ENCODE measurements around the gene ITGB8. TPM values are rescaled to one million over a fixed set of nuclear protein-coding genes. Genes with fewer than 3 reads are reported as not detected.

ITGB8 gene
- total RNA-seq, 1 donor from 2014 or later, result 12.5 TPM

DNA sequence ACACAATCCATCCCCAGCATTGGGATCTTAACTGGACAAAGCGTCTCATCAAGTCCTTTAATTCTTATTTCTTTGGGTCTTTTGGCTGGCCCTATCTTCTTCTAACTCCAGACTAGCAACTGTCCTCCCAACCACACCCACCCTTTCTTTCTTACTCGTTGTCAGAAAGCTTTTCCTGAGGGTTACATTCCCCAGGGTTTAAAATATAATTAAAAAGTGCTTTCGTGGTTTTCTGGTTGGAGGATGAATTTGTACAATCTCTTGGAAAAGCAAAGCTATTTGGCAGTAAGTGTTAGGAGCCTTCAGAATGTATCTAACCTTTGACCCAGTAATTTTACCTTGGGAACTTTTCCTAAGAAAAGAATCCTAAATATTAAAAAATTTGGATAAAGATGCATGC, 10.4 kb upstream of the ITGB8 start:
- Histone ChIP-seq H3K9ac (ENCODE audit: low read depth in 1 of 3, low read length in 3 of 3) (no peak overlapping the region), H3K9me3 (ENCODE audit: control insufficient read depth in 3 of 3, low read length in 3 of 3) (no peaks in the 10 kb centered on the region), H3K27me3 (ENCODE audit: control insufficient read depth in 3 of 3, insufficient read depth in 3 of 3, low read length in 3 of 3) (no peaks in the 10 kb centered on the region), H3K4me3 (ENCODE audit: low read length in 3 of 3) (no peak overlapping the region), H3K27ac (ENCODE audit: low read depth, low read length) (no peak overlapping the region), H3K36me3 (ENCODE audit: control insufficient read depth in 3 of 3, insufficient read depth in 3 of 3, low read length in 3 of 3) (no peaks in the 10 kb centered on the region), H3K4me1 (ENCODE audit: control insufficient read depth in 3 of 3, insufficient read depth in 3 of 3, low read length in 3 of 3) (no peaks in the 10 kb centered on the region)

DNA sequence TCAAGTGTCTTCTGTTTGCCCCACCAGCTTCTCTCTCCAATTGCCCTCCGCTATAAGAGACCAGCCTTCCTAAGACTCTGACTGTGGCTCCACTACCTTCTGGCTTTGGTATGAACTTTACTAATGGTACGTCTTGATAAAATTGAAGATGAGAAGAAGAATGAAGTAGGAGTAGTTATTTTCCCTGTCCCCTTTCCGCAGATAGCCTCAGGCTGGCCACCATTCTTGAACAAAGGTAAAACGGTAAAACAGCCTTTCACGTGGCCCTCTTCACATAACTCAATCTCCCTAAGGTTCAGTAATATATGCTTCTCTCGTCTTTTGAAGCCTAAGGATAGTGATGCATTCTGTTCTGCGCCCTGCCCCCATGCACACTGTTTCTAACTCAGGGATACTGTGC, 9.9 kb upstream of the ITGB8 start:
- Histone ChIP-seq H3K9ac (ENCODE audit: low read depth in 1 of 3, low read length in 3 of 3) (no peak overlapping the region), H3K27me3 (ENCODE audit: control insufficient read depth in 3 of 3, insufficient read depth in 3 of 3, low read length in 3 of 3) (no peaks in the 10 kb centered on the region), H3K4me3 (ENCODE audit: low read length in 3 of 3) (no peak overlapping the region), H3K4me1 (ENCODE audit: control insufficient read depth in 3 of 3, insufficient read depth in 3 of 3, low read length in 3 of 3) (no peaks in the 10 kb centered on the region), H3K9me3 (ENCODE audit: control insufficient read depth in 3 of 3, low read length in 3 of 3) (no peaks in the 10 kb centered on the region), H3K27ac (ENCODE audit: low read depth, low read length) (no peak overlapping the region), H3K36me3 (ENCODE audit: control insufficient read depth in 3 of 3, insufficient read depth in 3 of 3, low read length in 3 of 3) (no peaks in the 10 kb centered on the region)

DNA sequence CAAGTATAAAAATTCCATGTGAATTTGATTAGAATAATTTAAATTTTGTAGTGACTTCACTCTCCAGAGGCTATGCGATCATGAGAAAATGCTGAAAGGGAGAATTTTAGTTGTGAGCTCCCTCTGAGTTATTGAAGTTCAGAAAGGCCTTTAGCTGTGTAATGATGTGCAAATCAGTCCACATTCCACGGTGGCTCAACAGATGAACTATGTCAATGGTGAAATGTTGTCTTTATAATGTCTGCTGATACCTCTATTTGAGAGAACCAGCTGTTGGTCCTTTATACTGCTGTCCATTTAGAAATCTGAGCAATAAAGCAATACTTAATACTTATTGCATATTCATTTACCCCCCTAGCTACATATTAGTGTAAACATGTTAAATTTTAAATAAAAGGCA, 7.1 kb upstream of the ITGB8 start:
- Histone ChIP-seq H3K9ac (ENCODE audit: low read depth in 1 of 3, low read length in 3 of 3) (no peak overlapping the region), H3K9me3 (ENCODE audit: control insufficient read depth in 3 of 3, low read length in 3 of 3) (no peaks in the 10 kb centered on the region), H3K27ac (ENCODE audit: low read depth, low read length) (no peak overlapping the region), H3K4me3 (ENCODE audit: low read length in 3 of 3) (no peak overlapping the region), H3K27me3 (ENCODE audit: control insufficient read depth in 3 of 3, insufficient read depth in 3 of 3, low read length in 3 of 3) (no peaks in the 10 kb centered on the region), H3K4me1 (ENCODE audit: control insufficient read depth in 3 of 3, insufficient read depth in 3 of 3, low read length in 3 of 3) (no peaks in the 10 kb centered on the region), H3K36me3 (ENCODE audit: control insufficient read depth in 3 of 3, insufficient read depth in 3 of 3, low read length in 3 of 3) (no peaks in the 10 kb centered on the region)

DNA sequence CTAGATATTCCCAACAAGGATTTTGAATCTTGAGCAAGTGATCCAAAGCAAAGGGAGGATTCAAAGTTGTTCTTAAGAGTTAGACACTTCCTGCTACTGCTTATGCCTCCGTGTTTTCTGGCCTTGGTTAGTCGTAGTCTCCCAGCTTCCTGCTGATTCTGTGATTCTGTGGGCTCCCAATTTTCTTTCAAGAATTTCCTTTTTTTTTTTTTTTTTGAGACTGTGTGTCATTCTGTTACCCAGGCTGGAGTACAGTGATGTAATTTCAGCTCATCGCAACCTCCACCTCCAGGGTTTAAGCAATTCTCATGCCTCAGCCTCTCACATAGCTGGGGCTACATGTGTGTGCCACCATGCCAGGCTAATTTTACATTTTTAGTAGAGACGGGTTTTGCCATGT, 4.4 kb upstream of the ITGB8 start:
- no peak overlapping the region for H3K9ac ChIP-seq (ENCODE audit: low read depth in 1 of 3, low read length in 3 of 3)
- no peaks in the 10 kb centered on the region for H3K9me3 ChIP-seq (ENCODE audit: control insufficient read depth in 3 of 3, low read length in 3 of 3)
- H3K4me3 ChIP-seq (ENCODE audit: low read length in 3 of 3), result no peak overlapping the region
- H3K27ac ChIP-seq (ENCODE audit: low read depth, low read length), result no peak overlapping the region
- H3K36me3 ChIP-seq (ENCODE audit: control insufficient read depth in 3 of 3, insufficient read depth in 3 of 3, low read length in 3 of 3), result no peaks in the 10 kb centered on the region
- peaks cover under 1 to 6% (median 4%) of the 10 kb centered on the region in 3 donors for H3K27me3 ChIP-seq (ENCODE audit: control insufficient read depth in 3 of 3, insufficient read depth in 3 of 3, low read length in 3 of 3)
- H3K4me1 ChIP-seq (ENCODE audit: control insufficient read depth in 3 of 3, insufficient read depth in 3 of 3, low read length in 3 of 3), result peaks cover 7 to 18% (median 15%) of the 10 kb centered on the region in 3 donors

DNA sequence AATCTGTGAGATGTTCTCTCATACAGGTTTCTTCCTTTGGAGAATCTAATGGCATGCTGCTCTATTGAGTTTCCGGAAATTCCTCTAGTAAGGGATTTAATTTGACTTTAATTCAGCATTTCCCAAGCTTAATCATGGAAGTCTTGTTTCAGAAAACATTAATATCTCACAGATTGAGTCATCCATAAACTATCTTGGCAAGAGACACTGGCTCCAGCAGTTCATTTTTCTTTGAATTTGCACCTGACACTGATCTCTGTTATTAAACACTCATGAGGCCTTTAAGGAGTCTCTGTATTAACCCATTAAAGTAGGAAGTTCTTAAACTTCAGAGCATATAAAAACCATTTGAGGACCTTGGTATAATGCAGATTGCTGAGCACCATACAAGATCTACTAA, 3.6 kb upstream of the ITGB8 start:
- H3K9me3 ChIP-seq (ENCODE audit: control insufficient read depth in 3 of 3, low read length in 3 of 3), result no peaks in the 10 kb centered on the region
- peaks cover 7 to 25% (median 20%) of the 10 kb centered on the region in 3 donors for H3K4me1 ChIP-seq (ENCODE audit: control insufficient read depth in 3 of 3, insufficient read depth in 3 of 3, low read length in 3 of 3)
- H3K36me3 ChIP-seq (ENCODE audit: control insufficient read depth in 3 of 3, insufficient read depth in 3 of 3, low read length in 3 of 3), result no peaks in the 10 kb centered on the region
- H3K27ac ChIP-seq (ENCODE audit: low read depth, low read length), result no peak overlapping the region
- no peak overlapping the region for H3K9ac ChIP-seq (ENCODE audit: low read depth in 1 of 3, low read length in 3 of 3)
- H3K27me3 ChIP-seq (ENCODE audit: control insufficient read depth in 3 of 3, insufficient read depth in 3 of 3, low read length in 3 of 3), result peaks cover 7 to 13% (median 11%) of the 10 kb centered on the region in 3 donors
- H3K4me3 ChIP-seq (ENCODE audit: low read length in 3 of 3), result no peak overlapping the region

DNA sequence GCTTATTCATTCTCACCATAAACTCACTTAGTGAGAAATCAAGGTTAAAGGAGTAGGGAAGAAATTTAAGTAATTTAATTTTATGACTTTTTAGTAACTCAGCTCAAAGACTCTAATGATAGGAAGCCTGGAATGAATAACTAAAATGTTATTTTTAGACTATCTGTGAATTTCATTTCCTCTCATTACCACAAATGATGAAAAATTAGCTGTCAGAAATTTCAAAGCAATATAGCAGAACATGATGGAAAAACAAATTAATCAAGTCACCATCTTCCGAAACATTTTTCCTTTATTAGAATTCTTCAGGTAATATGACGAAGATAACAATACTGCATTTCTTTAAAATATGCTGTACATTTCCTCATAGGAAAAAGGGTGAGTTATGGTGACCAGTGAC, 2.7 kb upstream of the ITGB8 start:
- Histone ChIP-seq H3K4me3 (ENCODE audit: low read length in 3 of 3) (no peak overlapping the region), H3K36me3 (ENCODE audit: control insufficient read depth in 3 of 3, insufficient read depth in 3 of 3, low read length in 3 of 3) (no peaks in the 10 kb centered on the region), H3K9me3 (ENCODE audit: control insufficient read depth in 3 of 3, low read length in 3 of 3) (no peaks in the 10 kb centered on the region), H3K4me1 (ENCODE audit: control insufficient read depth in 3 of 3, insufficient read depth in 3 of 3, low read length in 3 of 3) (peaks cover 7 to 27% (median 20%) of the 10 kb centered on the region in 3 donors), H3K27ac (ENCODE audit: low read depth, low read length) (no peak overlapping the region), H3K9ac (ENCODE audit: low read depth in 1 of 3, low read length in 3 of 3) (no peak overlapping the region), H3K27me3 (ENCODE audit: control insufficient read depth in 3 of 3, insufficient read depth in 3 of 3, low read length in 3 of 3) (peaks cover 7 to 16% (median 13%) of the 10 kb centered on the region in 3 donors)

DNA sequence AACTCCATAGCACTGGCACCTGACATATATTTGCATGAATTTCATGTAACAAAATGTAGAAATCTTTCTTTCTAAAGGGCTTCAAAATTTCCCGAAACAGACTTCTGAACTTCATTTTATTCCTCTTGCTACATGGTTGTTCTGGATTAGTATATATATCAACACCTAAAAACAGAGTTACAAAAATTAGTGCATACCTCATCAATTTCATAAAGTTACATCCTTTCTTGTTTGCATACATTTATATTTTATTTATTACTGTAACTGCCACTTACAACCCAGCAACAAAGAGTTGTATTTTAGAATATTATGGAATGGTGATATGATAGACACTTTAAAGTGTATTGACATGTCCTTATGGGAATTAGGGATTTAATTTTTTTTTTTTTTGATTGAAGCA, 2.0 kb upstream of the ITGB8 start:
- Histone ChIP-seq H3K9ac (ENCODE audit: low read depth in 1 of 3, low read length in 3 of 3) (no peak overlapping the region), H3K36me3 (ENCODE audit: control insufficient read depth in 3 of 3, insufficient read depth in 3 of 3, low read length in 3 of 3) (no peaks in the 10 kb centered on the region), H3K4me1 (ENCODE audit: control insufficient read depth in 3 of 3, insufficient read depth in 3 of 3, low read length in 3 of 3) (peaks cover 7 to 27% (median 20%) of the 10 kb centered on the region in 3 donors), H3K9me3 (ENCODE audit: control insufficient read depth in 3 of 3, low read length in 3 of 3) (no peaks in the 10 kb centered on the region), H3K27ac (ENCODE audit: low read depth, low read length) (no peak overlapping the region), H3K4me3 (ENCODE audit: low read length in 3 of 3) (no peak overlapping the region), H3K27me3 (ENCODE audit: control insufficient read depth in 3 of 3, insufficient read depth in 3 of 3, low read length in 3 of 3) (peaks cover 7 to 16% (median 13%) of the 10 kb centered on the region in 3 donors)

DNA sequence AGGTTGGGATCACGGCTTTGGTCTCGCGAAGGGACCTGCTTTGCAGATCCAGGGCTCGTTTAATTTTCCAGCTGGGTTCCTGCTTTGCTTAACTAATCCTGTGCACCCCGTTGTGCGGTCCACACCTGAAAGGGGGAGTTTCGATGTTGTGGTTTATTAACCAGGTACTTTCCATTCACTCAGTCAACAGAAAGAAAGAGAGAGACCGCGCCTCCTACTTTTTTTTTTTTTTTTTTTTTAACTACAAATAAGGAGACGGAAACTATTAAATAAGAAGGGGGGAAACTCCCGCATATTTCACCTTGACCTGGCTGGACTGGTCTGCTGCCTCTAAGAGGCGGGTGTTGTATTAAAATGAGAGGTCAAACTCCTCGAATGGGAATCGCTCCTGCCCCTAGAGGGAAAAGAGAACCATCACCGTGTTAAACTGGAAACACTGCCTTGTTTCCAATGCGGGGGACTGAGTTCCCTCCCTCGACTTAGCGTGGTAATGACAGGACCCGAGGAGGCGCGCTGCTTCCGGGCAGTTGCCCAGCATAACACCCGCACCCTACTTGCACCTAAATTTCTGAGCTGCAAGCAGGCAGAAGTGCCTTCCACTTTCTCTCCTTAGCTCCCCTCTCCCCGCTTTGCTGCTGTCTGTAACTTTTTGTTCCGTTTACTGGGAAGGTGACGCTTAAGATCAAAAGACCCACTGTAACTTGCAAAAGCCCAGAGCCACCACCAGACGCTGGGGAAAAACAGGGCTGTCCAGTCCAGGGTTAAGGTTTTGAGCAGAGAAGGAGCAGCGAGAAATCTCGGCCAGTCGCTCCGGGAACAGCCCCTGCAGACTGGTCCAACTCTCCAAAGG, 1.1 kb upstream of the ITGB8 start:
- Histone ChIP-seq H3K9me3 (ENCODE audit: control insufficient read depth in 3 of 3, low read length in 3 of 3) (no peaks in the 10 kb centered on the region), H3K9ac (ENCODE audit: low read depth in 1 of 3, low read length in 3 of 3) (peak overlapping the region; percentile 48 to 79 (median 64)), H3K4me1 (ENCODE audit: control insufficient read depth in 3 of 3, insufficient read depth in 3 of 3, low read length in 3 of 3) (peaks cover 7 to 27% (median 20%) of the 10 kb centered on the region in 3 donors), H3K36me3 (ENCODE audit: control insufficient read depth in 3 of 3, insufficient read depth in 3 of 3, low read length in 3 of 3) (no peaks in the 10 kb centered on the region), H3K4me3 (ENCODE audit: low read length in 3 of 3) (peak overlapping the region; percentile 74 to 80 (median 79)), H3K27me3 (ENCODE audit: control insufficient read depth in 3 of 3, insufficient read depth in 3 of 3, low read length in 3 of 3) (peaks cover 7 to 16% (median 13%) of the 10 kb centered on the region in 3 donors), H3K27ac (ENCODE audit: low read depth, low read length) (peak overlapping the region; percentile 52)

DNA sequence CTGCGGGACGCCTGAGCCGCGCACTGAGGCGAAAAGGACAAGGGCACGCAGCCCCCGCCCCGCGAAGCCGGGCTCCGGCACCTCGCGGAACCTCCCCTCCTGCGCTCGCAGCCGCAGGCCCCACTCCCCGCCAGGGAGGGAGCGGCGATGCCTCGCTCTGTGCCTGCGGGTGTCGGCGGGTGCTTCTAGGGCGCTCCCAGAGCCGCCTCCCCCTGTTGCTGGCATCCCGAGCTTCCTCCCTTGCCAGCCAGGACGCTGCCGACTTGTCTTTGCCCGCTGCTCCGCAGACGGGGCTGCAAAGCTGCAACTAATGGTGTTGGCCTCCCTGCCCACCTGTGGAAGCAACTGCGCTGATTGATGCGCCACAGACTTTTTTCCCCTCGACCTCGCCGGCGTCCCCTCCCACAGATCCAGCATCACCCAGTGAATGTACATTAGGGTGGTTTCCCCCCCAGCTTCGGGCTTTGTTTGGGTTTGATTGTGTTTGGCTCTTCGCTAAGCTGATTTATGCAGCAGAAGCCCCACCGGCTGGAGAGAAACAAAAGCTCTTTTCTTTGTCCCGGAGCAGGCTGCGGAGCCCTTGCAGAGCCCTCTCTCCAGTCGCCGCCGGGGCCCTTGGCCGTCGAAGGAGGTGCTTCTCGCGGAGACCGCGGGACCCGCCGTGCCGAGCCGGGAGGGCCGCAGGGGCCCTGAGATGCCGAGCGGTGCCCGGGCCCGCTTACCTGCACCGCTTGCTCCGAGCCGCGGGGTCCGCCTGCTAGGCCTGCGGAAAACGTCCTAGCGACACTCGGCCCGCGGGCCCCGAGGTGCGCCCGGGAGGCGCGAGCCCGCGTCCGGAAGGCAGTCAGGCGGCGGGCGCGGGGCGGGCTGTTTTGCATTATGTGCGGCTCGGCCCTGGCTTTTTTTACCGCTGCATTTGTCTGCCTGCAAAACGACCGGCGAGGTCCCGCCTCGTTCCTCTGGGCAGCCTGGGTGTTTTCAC, 519 bp downstream of the ITGB8 start:
- Histone ChIP-seq H3K27ac (ENCODE audit: low read depth, low read length) (no peak overlapping the region), H3K4me3 (ENCODE audit: low read length in 3 of 3) (peak overlapping the region; percentile 74 to 80 (median 79)), H3K36me3 (ENCODE audit: control insufficient read depth in 3 of 3, insufficient read depth in 3 of 3, low read length in 3 of 3) (no peaks in the 10 kb centered on the region), H3K9ac (ENCODE audit: low read depth in 1 of 3, low read length in 3 of 3) (peak overlapping the region; percentile 63 to 79 (median 64)), H3K9me3 (ENCODE audit: control insufficient read depth in 3 of 3, low read length in 3 of 3) (no peaks in the 10 kb centered on the region), H3K4me1 (ENCODE audit: control insufficient read depth in 3 of 3, insufficient read depth in 3 of 3, low read length in 3 of 3) (peaks cover 7 to 27% (median 20%) of the 10 kb centered on the region in 3 donors), H3K27me3 (ENCODE audit: control insufficient read depth in 3 of 3, insufficient read depth in 3 of 3, low read length in 3 of 3) (peaks cover 7 to 16% (median 13%) of the 10 kb centered on the region in 3 donors)
